Panc1 (cell line): Measurements from ENCODE around the gene SMIM1. TPM values are rescaled to one million over a fixed set of nuclear protein-coding genes. Genes with fewer than 3 reads are reported as not detected.
"Not testable (repeated sequence)": the region's sequence is repeated elsewhere in the genome, so short reads cannot be mapped to it uniquely, and the experiment has no call there.

Source experiments
- ATAC-seq: fragments of 200-7000 bp; cut with Tn5 transposase; 2 replicates; pipeline ENCODE4 v1.9.1; 2020; ENCODE audit warnings: mild to moderate bottlenecking, moderate library complexity
- BruUV-seq: library from RNA; stranded (reverse); fragments of 400-500 nt; replicated peaks from 2 replicates; lab custom pipeline; 2021; lab: Mats Ljungman, UMichigan
- CTCF ChIA-PET: fragments of 300-600 bp; sonication (Branson Sonifier 250); formaldehyde crosslinking; loops from one replicate; lab custom pipeline; 2022; ENCODE audit warnings: antibody characterized with exemption; lab: Charles Lee
- POLR2A ChIA-PET: fragments of 300-600 bp; sonication (Branson Sonifier 250); formaldehyde crosslinking; loops from one replicate; lab custom pipeline; 2022; ENCODE audit warnings: antibody characterized with exemption; lab: Charles Lee
- DNase-seq: peaks from one replicate; pipeline ENCODE4 v3.0.0-alpha.2; 2010; ENCODE audit warnings: low read depth, low spot score
- H3K27ac ChIP-seq: 2 replicates; pipeline ENCODE4 v1.5.1; 2011; ENCODE audit warnings: mild to moderate bottlenecking, low read length, inconsistent platforms
- H3K27me3 ChIP-seq: fragments of 200-500 bp; sonication (Bioruptor generic); 2 replicates; pipeline ENCODE4 v1.6.0; 2014; ENCODE audit warnings: low read length, inconsistent platforms; ENCODE audit not compliant: control insufficient read depth, insufficient read depth
- H3K36me3 ChIP-seq: fragments of 200-500 bp; sonication (Bioruptor generic); 2 replicates; pipeline ENCODE4 v1.5.1; 2014; ENCODE audit warnings: inconsistent platforms, mild to moderate bottlenecking, low read length, moderate library complexity; ENCODE audit not compliant: control insufficient read depth, insufficient read depth
- H3K4me1 ChIP-seq: 2 replicates; pipeline ENCODE4 v1.5.1; 2011; ENCODE audit warnings: inconsistent platforms, mild to moderate bottlenecking, low read length, moderate library complexity; ENCODE audit not compliant: control insufficient read depth, insufficient read depth
- H3K4me3 ChIP-seq, 2 experiments: 2 replicates each; pipeline ENCODE4 v1.5.1; 2011 to 2012; ENCODE audit warnings: low read depth in 2 of 2, low read length in 2 of 2, mild to moderate bottlenecking in 2 of 2, inconsistent platforms in 1 of 2, moderate library complexity in 1 of 2
- H3K9me3 ChIP-seq: fragments of 200-500 bp; sonication (Bioruptor generic); 2 replicates; pipeline ENCODE4 v1.5.1; 2014; ENCODE audit warnings: low read depth, mild to moderate bottlenecking, inconsistent platforms, low read length, moderate library complexity; ENCODE audit not compliant: control insufficient read depth, insufficient read depth
- POLR2AphosphoS5 ChIP-seq: IDR thresholded peaks from 2 replicates; pipeline ENCODE4 v1.6.1; 2012; ENCODE audit warnings: mild to moderate bottlenecking, low read depth, low read length, moderate library complexity
- SIN3A ChIP-seq: IDR thresholded peaks from 2 replicates; pipeline ENCODE4 v1.6.1; 2012; ENCODE audit warnings: low read depth, mild to moderate bottlenecking, low read length, moderate library complexity, borderline replicate concordance; ENCODE audit not compliant: insufficient read depth
- TCF7L2 ChIP-seq: IDR thresholded peaks from 2 replicates; pipeline ENCODE4 v1.6.1; 2011; ENCODE audit warnings: mild to moderate bottlenecking, low read depth, low read length, inconsistent platforms
- in situ Hi-C: cut with HindIII; loops from 2 replicates; pipeline ENCODE4 v1.10.0; 2016; ENCODE audit warnings: low sequenced_read_pairs, low pct_unique_long_range_greater_than_20kb
- intact Hi-C: fragments of 100-400 bp; cut with micrococcal nuclease; formaldehyde crosslinking; loops from one replicate; pipeline ENCODE4 v1.10.0; 2022; ENCODE audit not compliant: unreplicated experiment
- total RNA-seq: library from RNA; stranded (reverse); gene quantifications from one replicate; pipeline ENCODE4 v1.2.1, GENCODE V29; 2021; ENCODE audit not compliant: unreplicated experiment
- TF ChIP-seq, protein P1 (sequence below), 2 experiments: IDR thresholded peaks; 2 replicates each; pipeline ENCODE4 v1.6.1; 2011 to 2012; ENCODE audit warnings: low read depth in 2 of 2, control low read depth in 1 of 2, low read length in 1 of 2, mild to moderate bottlenecking in 1 of 2, moderate library complexity in 1 of 2; ENCODE audit not compliant: insufficient read depth in 1 of 2
- TF ChIP-seq, protein P2 (sequence below): fragments of 450-650 bp; IDR thresholded peaks from 2 replicates; pipeline ENCODE4 v1.5.1; 2017; ENCODE audit warnings: mild to moderate bottlenecking

SMIM1 gene
- total RNA-seq, 1 experiment from 2014 or later, result 35.5 TPM

DNA sequence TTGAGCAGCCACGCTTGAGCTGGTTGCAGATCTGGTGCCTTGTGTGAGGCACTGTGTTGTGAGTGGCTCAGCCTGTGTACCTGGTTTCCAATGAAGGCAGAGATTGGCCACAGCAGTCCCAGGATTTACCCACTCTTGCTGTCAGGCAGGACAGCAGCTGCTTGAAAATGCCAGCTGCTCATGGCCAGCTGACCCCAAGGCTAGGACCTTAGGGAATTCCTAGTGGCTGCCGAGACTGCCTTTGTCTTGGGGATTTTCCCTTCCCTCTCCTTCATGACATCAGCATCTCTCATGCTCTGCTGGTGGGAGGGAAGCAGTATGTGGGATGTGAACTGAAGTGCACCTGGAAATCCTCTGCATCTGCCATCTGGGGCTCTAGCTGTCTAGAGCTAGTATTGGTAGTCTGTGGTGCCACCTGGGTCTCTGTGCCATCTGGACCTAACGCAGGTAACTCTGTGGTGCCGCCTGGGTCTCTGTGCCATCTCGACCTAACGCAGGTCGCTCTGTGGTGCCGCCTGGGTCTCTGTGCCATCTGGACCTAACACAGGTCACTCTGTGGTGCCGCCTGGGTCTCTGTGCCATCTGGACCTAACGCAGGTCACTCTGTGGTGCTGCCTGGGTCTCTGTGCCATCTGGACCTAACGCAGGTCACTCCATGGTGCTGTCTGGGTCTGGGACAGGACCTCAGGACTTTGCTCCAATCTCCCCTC lies 27.6 kb downstream of the SMIM1 start:
- TF ChIP-seq POLR2AphosphoS5 (no peak), SIN3A (no peak), TCF7L2 (no peak)
- TF ChIP-seq, protein P1, sequence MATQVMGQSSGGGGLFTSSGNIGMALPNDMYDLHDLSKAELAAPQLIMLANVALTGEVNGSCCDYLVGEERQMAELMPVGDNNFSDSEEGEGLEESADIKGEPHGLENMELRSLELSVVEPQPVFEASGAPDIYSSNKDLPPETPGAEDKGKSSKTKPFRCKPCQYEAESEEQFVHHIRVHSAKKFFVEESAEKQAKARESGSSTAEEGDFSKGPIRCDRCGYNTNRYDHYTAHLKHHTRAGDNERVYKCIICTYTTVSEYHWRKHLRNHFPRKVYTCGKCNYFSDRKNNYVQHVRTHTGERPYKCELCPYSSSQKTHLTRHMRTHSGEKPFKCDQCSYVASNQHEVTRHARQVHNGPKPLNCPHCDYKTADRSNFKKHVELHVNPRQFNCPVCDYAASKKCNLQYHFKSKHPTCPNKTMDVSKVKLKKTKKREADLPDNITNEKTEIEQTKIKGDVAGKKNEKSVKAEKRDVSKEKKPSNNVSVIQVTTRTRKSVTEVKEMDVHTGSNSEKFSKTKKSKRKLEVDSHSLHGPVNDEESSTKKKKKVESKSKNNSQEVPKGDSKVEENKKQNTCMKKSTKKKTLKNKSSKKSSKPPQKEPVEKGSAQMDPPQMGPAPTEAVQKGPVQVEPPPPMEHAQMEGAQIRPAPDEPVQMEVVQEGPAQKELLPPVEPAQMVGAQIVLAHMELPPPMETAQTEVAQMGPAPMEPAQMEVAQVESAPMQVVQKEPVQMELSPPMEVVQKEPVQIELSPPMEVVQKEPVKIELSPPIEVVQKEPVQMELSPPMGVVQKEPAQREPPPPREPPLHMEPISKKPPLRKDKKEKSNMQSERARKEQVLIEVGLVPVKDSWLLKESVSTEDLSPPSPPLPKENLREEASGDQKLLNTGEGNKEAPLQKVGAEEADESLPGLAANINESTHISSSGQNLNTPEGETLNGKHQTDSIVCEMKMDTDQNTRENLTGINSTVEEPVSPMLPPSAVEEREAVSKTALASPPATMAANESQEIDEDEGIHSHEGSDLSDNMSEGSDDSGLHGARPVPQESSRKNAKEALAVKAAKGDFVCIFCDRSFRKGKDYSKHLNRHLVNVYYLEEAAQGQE (IDR thresholded peaks at IDR 0.05; ENCODE audit: insufficient read depth in 1 of 2, low read depth in 2 of 2, low read length in 1 of 2), result no peak
- TF ChIP-seq, protein P2, sequence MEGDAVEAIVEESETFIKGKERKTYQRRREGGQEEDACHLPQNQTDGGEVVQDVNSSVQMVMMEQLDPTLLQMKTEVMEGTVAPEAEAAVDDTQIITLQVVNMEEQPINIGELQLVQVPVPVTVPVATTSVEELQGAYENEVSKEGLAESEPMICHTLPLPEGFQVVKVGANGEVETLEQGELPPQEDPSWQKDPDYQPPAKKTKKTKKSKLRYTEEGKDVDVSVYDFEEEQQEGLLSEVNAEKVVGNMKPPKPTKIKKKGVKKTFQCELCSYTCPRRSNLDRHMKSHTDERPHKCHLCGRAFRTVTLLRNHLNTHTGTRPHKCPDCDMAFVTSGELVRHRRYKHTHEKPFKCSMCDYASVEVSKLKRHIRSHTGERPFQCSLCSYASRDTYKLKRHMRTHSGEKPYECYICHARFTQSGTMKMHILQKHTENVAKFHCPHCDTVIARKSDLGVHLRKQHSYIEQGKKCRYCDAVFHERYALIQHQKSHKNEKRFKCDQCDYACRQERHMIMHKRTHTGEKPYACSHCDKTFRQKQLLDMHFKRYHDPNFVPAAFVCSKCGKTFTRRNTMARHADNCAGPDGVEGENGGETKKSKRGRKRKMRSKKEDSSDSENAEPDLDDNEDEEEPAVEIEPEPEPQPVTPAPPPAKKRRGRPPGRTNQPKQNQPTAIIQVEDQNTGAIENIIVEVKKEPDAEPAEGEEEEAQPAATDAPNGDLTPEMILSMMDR, result no peak
- CTCF ChIA-PET, result no interaction called here
- Histone ChIP-seq H3K27me3 (no peaks in the 10 kb centered on the region), H3K27ac (no peak overlapping the region), H3K9me3 (no peaks in the 10 kb centered on the region), H3K36me3 (no peaks in the 10 kb centered on the region; the same call in 1 of the 2 replicates), H3K4me1 (peaks cover 2% of the 10 kb centered on the region), H3K4me3 (no peak overlapping the region)
- ATAC-seq (no peak), DNase-seq (no peak)
- intact Hi-C loops (no loop called here), in situ Hi-C loops (no loop called here)
- no TSS peak for BruUV-seq
- POLR2A ChIA-PET, result no interaction called here

DNA sequence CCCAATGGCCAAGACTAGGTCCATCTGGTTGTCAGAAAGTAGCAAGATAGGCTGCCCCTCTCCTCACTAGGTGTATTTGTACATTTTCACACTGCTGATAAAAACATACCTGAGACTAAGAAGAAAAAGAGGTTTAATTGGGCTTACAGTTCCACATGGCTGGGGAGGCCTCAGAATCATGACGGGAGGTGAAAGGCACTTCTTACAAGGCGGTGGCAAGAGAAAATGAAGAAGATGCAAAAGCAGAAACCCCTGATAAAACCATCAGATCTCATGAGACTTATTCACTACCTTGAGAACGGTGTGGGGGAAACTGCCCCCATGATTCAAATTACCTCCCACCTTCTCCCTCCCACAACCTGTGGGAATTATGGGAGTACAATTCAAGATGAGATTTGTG lies 28.2 kb downstream of the SMIM1 start:
- H3K27me3 ChIP-seq, POLR2A ChIA-PET, DNase-seq, in situ Hi-C loops, ATAC-seq, H3K4me1 ChIP-seq, H3K9me3 ChIP-seq, H3K36me3 ChIP-seq, H3K4me3 ChIP-seq, intact Hi-C loops, BruUV-seq, H3K27ac ChIP-seq: not testable (repeated sequence)
- CTCF ChIA-PET, result interaction anchor here (1.1 kb wide), 1 partner anchor 26 kb away, joined by 3 read pairs; no protein-coding TSS in a partner anchor
